Tibial artery (tissue), 4 donors: ENCODE measurements around the gene CA10.

Experiments
- DNase-seq, 2 donors: peaks; one replicate each; pipeline ENCODE4 v3.0.0-alpha.2; 2019
- H3K27ac ChIP-seq, 2 donors: fragments of 200-600 bp; sonication (generic) in 1 of 2; 1 replicate in 1 of 2; 2 replicates in 1 of 2; pipeline ENCODE4 v1.5.1; 2018 to 2019; ENCODE audit warnings: mild to moderate bottlenecking in 1 of 2
- H3K27me3 ChIP-seq, 2 donors: fragments of 200-600 bp; sonication (generic) in 1 of 2; one replicate each; pipeline versions ENCODE4 v1.5.1 to v1.6.0; 2016 to 2019
- H3K36me3 ChIP-seq, 3 donors: fragments of 200-600 bp; sonication (generic) in 2 of 3; one replicate each; pipeline ENCODE4 v1.5.1; 2016 to 2019; ENCODE audit warnings: mild to moderate bottlenecking in 2 of 3
- H3K4me1 ChIP-seq, 4 donors: fragments of 200-600 bp; sonication (generic) in 2 of 4; 1 replicate in 3 of 4; 2 replicates in 1 of 4; pipeline ENCODE4 v1.5.1; 2016 to 2019
- H3K4me3 ChIP-seq, 2 donors: fragments of 200-600 bp; sonication (generic) in 1 of 2; 1 replicate in 1 of 2; 2 replicates in 1 of 2; pipeline ENCODE4 v1.5.1; 2018 to 2019; ENCODE audit warnings: mild to moderate bottlenecking in 2 of 2
- H3K9me3 ChIP-seq, 3 donors: fragments of 200-600 bp; sonication (generic) in 1 of 3; one replicate each; pipeline ENCODE4 v1.5.1; 2016 to 2019
- intact Hi-C: fragments of 100-400 bp; cut with DNase I; formaldehyde crosslinking; loops from one replicate; pipeline ENCODE4 v1.15.0; 2023; ENCODE audit warnings: low total_unique reads
- TF ChIP-seq, protein P1 (sequence below), 2 experiments: fragments of 200-600 bp in 1 of 2; fragments of 450-650 bp in 1 of 2; IDR thresholded peaks; one replicate each; pipeline ENCODE4 v1.5.1; 2017 to 2019; ENCODE audit warnings: antibody characterized with exemption in 2 of 2, mild to moderate bottlenecking in 1 of 2, moderate library complexity in 1 of 2

Gene CA10

DNA sequence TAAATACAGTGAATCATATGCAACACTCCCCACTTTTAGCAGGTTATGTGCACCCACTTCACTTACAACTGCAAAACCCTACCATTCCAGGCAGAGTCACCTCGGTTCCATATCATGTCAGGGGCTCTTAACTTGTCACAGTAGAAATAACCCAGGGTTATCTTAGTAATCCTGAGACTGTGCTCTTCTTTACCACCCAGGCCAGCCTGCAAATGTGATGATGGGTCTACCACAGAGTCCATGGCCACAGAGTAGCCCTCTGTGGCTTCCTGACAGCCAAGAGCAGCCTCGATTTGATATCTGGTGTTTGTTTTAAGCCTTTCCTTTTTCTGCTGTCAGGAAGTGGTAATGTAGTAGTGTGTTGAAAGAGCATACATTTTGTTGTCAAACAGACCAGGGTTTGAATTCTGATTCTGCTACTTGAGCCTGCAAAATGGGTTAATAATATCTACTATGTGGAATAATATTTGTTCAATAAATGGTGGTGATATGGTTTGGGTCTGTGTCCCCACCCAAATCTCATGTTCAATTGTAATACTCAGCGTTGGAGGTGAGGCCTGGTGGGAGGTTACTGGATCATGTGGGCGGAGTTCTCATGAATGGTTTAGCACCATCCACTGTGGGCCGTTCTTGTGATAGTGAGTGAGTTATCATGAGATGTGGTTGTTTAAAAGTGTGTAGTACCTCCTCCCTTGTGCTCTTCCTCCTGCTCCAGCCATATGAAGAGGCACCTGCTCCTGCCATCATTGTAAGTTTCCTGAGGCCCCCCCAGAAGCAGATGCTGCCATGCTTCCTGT lies 481.6 kb downstream of the CA10 start:
- DNase-seq = no peak
- H3K27me3 ChIP-seq = no peaks in the 10 kb centered on the region
- H3K36me3 ChIP-seq = no peaks in the 10 kb centered on the region
- no peak overlapping the region for H3K4me3 ChIP-seq
- TF ChIP-seq, protein P1, sequence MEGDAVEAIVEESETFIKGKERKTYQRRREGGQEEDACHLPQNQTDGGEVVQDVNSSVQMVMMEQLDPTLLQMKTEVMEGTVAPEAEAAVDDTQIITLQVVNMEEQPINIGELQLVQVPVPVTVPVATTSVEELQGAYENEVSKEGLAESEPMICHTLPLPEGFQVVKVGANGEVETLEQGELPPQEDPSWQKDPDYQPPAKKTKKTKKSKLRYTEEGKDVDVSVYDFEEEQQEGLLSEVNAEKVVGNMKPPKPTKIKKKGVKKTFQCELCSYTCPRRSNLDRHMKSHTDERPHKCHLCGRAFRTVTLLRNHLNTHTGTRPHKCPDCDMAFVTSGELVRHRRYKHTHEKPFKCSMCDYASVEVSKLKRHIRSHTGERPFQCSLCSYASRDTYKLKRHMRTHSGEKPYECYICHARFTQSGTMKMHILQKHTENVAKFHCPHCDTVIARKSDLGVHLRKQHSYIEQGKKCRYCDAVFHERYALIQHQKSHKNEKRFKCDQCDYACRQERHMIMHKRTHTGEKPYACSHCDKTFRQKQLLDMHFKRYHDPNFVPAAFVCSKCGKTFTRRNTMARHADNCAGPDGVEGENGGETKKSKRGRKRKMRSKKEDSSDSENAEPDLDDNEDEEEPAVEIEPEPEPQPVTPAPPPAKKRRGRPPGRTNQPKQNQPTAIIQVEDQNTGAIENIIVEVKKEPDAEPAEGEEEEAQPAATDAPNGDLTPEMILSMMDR (IDR thresholded peaks at IDR 0.05) = no peak
- no peaks in the 10 kb centered on the region for H3K9me3 ChIP-seq
- intact Hi-C loops = no loop called here
- no peak overlapping the region for H3K27ac ChIP-seq
- H3K4me1 ChIP-seq = no peaks in the 10 kb centered on the region

DNA sequence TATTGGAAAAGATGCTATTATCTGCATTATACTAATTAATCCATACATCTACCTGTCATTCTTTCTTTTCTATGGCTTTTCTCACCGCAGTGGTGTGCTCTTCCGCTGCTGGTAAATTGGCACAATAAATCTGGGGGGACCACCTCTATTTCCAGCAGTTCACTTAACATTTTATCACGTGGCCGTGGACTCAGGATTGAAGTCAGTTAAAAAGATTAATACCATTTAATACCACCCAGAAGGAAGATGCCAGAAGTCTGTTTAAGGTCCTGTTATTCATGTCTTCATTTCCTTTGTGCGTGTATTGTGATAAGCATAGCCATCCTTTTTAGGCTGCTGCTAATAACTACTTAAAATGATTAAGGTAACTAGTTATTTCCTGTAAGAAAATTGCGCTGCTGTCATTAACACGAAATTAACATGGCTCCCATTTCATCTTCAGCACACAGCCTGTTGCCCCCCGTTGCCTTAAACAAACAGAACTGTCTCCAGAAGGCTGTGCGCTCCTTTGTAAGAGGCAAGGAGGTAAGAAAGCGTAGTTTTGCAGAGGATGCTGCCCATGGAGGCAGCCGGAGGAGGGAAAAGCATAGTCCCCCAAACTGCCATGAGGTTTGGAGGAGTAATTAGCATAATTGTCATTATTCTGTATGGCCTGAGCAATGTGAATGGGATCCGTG lies 483.8 kb downstream of the CA10 start:
- Histone ChIP-seq H3K36me3 (no peaks in the 10 kb centered on the region), H3K4me1 (no peaks in the 10 kb centered on the region), H3K4me3 (no peak overlapping the region), H3K27ac (no peak overlapping the region), H3K9me3 (no peaks in the 10 kb centered on the region), H3K27me3 (no peaks in the 10 kb centered on the region)
- TF ChIP-seq, protein P1 (IDR thresholded peaks at IDR 0.05) = no peak
- DNase-seq = no peak
- intact Hi-C loops = no loop called here

DNA sequence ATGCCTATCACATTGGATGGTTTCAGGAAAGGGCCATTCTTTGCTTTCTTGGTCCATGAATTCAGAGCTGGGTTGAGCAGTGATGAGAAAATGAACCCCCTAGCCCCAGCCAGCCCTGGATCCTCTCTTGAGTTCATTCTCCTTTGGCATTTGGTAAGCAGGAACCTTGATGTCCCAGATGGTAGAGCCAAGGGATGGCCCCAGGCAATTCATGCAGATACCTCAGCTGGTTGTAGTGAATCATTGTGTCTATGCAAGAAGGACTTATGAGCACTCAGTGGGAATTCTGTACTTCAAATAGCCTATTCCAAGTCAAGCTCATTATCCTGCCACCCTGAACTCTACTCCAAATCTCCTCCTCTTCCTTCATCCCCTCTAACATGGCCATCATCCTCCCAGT lies 485.4 kb downstream of the CA10 start:
- Histone ChIP-seq H3K27me3 (no peaks in the 10 kb centered on the region), H3K4me3 (no peak overlapping the region), H3K36me3 (no peaks in the 10 kb centered on the region), H3K4me1 (no peaks in the 10 kb centered on the region), H3K27ac (no peak overlapping the region), H3K9me3 (no peaks in the 10 kb centered on the region)
- TF ChIP-seq, protein P1 (IDR thresholded peaks at IDR 0.05) = no peak
- intact Hi-C loops = no loop called here
- no peak for DNase-seq

DNA sequence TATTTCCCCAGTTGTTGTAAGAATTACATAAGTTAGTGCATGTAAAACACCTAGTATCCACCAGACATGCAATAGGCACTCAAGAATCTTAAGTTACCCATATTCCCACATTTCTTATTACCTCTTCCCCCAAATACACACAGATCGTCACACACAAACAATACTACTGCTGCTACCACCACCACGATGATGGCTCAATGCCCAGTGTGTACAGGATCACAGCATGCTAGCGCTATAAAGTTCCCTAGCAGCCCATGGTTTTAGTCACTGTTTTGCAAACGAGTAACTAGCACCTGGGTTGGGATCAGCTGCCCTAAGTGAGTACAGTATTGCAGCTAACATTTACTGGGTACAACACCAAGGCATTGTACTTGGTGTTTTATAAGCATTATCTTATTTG lies 486.4 kb downstream of the CA10 start:
- H3K9me3 ChIP-seq = no peaks in the 10 kb centered on the region
- no peaks in the 10 kb centered on the region for H3K36me3 ChIP-seq
- no peak for DNase-seq
- no peaks in the 10 kb centered on the region for H3K4me1 ChIP-seq
- TF ChIP-seq, protein P1 (IDR thresholded peaks at IDR 0.05) = no peak
- H3K4me3 ChIP-seq = no peak overlapping the region
- H3K27ac ChIP-seq = no peak overlapping the region
- H3K27me3 ChIP-seq = no peaks in the 10 kb centered on the region
- intact Hi-C loops = no loop called here

DNA sequence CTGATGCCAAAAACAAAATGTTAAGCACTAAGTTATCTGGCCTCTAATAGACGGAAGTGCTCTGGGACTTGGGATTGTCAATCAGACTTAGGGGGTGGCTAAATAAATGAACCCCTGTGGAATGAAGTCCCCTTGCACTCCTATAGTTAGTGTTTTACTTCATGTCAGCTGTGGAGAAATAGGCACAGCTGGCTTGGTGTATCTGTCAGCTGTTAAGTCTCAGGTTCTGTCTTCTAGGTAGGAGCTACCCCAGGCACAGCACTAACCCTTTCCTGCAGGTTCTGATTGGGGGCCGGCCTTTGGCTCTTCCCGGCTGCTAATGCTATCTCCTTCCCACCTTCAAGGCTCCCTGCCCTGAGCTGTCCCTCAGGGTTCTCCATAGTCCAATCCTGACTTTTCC lies 487.6 kb downstream of the CA10 start:
- no peak for DNase-seq
- Histone ChIP-seq H3K27ac (no peak overlapping the region), H3K9me3 (no peaks in the 10 kb centered on the region), H3K36me3 (no peaks in the 10 kb centered on the region), H3K4me1 (no peaks in the 10 kb centered on the region), H3K4me3 (no peak overlapping the region), H3K27me3 (no peaks in the 10 kb centered on the region)
- intact Hi-C loops = no loop called here
- TF ChIP-seq, protein P1 (IDR thresholded peaks at IDR 0.05) = no peak
